ENCODE measurements around the gene HDAC8.
"Not testable (repeated sequence)": the region's sequence is repeated elsewhere in the genome, so short reads cannot be mapped to it uniquely, and the experiment has no call there.

- not testable (repeated sequence) for TF ChIP-seq CTCF (conservative IDR thresholded peaks at IDR 0.05); ZFX (IDR thresholded peaks at IDR 0.05)
Measured at GRCh38 chrX:72552443-72552842, 20.2 kb downstream of the HDAC8 start.

Data from C4-2B (cell line).